NB4 (cell line): ENCODE data around the gene EZH1.
"Not testable (repeated sequence)": the region's sequence is repeated elsewhere in the genome, so short reads cannot be mapped to it uniquely, and the experiment has no call there.

Experiments
- DNase-seq: peaks from one replicate; pipeline ENCODE4 v3.0.0; 2010; ENCODE audit warnings: low read depth
- H3K4me3 ChIP-seq: one replicate; pipeline ENCODE4 v1.5.1; 2011; ENCODE audit warnings: mild to moderate bottlenecking, low read depth, low read length, moderate library complexity
- MYC ChIP-seq: IDR thresholded peaks from 2 replicates; pipeline ENCODE4 v1.6.1; 2011; ENCODE audit warnings: low read depth, low read length
- POLR2A ChIP-seq: IDR thresholded peaks from 2 replicates; pipeline ENCODE4 v1.6.1; 2011; ENCODE audit warnings: mild to moderate bottlenecking; ENCODE audit not compliant: insufficient read length; ENCODE audit errors: extremely low read depth
- TF ChIP-seq, protein P1 (sequence below): IDR thresholded peaks from 2 replicates; pipeline ENCODE4 v1.6.1; 2011; ENCODE audit warnings: low read depth, low read length
- TF ChIP-seq, protein P2 (sequence below): IDR thresholded peaks from one replicate; pipeline ENCODE4 v1.5.1; 2012; ENCODE audit warnings: low read depth, low read length

EZH1 gene

DNA sequence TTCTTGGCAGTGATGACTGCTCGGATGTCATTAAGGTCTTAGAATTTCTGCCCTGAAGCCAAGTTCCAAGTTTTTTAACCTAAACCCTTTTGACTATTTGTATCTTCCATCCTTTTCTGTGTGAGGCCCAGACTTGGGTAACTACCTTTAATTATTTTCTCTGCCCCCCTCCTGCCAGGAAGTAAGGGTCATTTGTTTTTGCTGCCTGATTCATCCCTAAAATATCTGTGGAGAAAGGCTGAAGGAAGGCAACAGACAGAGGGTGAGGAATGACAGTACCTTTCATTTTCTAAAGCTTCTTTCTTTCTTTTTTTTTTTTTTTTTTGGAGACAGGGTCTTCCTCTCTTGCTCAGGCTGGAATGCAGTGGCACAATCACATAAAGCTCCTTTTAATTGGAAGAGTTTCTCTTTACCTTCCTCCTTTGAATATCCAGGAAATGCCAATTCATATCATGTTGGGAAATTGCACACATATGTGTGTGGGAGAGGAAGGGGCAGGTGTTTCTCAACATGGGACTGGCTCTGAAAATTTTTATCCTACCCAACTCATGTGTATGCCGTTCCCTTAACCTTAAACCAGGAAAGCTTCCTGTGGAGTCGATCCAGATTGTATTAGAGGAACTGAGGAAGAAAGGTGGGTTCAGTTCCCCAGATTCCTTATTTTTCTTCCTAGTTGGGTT is 29.4 kb upstream of the EZH1 start:
- peak overlapping the region; percentile 92 for H3K4me3 ChIP-seq
- DNase-seq: no peak
- TF ChIP-seq MYC (no peak), POLR2A (no peak)
- TF ChIP-seq, protein P1, sequence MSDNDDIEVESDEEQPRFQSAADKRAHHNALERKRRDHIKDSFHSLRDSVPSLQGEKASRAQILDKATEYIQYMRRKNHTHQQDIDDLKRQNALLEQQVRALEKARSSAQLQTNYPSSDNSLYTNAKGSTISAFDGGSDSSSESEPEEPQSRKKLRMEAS: no peak
- TF ChIP-seq, protein P2, sequence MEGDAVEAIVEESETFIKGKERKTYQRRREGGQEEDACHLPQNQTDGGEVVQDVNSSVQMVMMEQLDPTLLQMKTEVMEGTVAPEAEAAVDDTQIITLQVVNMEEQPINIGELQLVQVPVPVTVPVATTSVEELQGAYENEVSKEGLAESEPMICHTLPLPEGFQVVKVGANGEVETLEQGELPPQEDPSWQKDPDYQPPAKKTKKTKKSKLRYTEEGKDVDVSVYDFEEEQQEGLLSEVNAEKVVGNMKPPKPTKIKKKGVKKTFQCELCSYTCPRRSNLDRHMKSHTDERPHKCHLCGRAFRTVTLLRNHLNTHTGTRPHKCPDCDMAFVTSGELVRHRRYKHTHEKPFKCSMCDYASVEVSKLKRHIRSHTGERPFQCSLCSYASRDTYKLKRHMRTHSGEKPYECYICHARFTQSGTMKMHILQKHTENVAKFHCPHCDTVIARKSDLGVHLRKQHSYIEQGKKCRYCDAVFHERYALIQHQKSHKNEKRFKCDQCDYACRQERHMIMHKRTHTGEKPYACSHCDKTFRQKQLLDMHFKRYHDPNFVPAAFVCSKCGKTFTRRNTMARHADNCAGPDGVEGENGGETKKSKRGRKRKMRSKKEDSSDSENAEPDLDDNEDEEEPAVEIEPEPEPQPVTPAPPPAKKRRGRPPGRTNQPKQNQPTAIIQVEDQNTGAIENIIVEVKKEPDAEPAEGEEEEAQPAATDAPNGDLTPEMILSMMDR: no peak

DNA sequence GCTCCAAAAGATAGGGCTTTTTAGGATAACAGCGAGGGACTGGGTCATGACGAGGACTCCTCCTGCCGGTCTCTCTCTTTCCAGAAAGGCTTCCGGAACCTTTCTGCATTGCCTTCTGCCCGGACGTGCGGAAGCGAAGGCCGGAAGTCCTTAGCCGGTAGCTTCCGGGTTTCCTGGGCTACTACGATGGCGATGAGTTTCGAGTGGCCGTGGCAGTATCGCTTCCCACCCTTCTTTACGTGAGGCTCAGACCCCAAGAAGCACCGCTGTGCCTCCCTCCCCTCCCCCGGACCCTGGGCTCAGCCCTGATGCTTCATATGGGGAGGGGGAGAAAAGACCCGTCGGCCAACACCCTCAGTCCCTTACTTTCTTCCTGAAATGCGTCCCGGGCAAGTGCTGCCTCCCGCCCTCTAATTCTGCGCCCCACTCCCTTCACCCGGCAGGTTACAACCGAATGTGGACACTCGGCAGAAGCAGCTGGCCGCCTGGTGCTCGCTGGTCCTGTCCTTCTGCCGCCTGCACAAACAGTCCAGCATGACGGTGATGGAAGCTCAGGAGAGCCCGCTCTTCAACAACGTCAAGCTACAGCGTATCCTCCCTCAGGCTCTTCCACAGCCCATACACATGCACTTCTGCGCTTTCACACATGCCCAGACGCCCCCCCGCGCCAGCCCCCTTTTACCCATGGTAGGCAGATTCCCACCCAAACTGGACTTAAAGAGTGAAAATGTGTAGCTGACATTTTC is 28.6 kb upstream of the EZH1 start, which contains the start of gene VPS25:
Gene VPS25, plus strand, starts transcription at position 160 of the 746 bp plus-strand sequence. Its CDS starts 27 bp downstream, at position 187.
- DNase-seq: peak; percentile 84
- H3K4me3 ChIP-seq: peak within 1 kb of the TSS; percentile 92
- TF ChIP-seq, protein P2: no peak
- peak; percentile 90 for TF ChIP-seq POLR2A
- peak; percentile 64 for TF ChIP-seq MYC
- TF ChIP-seq, protein P1: peak; percentile 29; the same call in 1 of the 2 replicates

DNA sequence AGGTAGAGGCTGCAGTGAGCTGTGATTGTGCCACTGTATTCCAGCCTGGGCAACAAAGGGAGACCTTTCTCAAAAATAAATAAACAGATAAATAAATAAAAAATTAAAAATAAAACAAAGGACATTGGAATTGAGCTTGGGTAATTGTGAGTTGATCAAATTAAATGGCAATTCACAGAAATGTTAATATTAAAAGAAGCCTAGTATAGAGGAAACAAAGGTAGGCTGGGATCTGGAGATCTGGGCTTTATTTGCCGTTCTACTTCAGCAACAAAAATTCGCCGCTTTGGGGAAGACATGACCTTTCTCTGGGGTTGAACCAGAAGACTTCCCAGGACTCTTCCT is 28.1 kb upstream of the EZH1 start:
- H3K4me3 ChIP-seq: peak overlapping the region; percentile 92
- TF ChIP-seq POLR2A: no peak
- TF ChIP-seq MYC: no peak
- TF ChIP-seq, protein P2: no peak
- TF ChIP-seq, protein P1: no peak
- DNase-seq: no peak

DNA sequence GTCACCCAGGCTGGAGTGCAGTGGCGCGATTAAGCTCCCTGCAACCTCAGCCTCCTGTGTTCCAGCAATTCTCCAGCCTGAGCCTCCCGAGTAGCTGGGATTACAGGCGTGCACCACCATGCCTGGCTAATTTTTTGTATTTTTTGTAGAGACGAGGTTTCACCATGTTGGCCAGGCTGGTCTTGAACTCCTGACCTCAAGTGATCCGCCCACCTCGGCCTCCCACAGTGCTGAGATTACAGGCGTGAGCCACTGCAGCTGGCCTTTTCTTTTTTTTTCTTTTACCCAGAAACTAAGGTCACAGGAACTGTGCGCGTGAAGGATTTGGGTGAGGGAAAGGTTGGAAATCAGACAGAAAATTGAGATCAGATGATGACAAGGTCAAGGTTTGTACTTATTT is 25.1 kb upstream of the EZH1 start:
- H3K4me3 ChIP-seq, DNase-seq: not testable (repeated sequence)

DNA sequence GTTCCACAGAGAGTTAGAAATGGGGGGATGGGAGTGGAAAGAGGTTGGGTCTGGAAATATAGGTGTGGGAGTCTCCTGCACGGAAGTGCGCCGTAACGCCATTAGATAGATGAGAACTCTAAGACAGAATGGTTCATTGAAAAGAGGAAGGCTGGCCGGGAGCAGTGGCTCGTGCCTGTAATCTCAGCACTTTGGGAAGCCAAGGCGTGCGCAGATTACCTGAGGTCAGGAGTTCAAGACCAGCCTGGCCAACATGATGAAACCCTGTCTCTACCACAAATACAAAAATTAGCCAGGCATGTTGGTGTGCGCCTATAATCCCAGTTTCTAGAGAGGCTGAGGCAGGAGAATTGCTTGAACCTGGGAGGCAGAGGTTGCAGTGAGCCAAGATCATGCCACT is 23.2 kb upstream of the EZH1 start:
- not testable (repeated sequence) for DNase-seq, H3K4me3 ChIP-seq

DNA sequence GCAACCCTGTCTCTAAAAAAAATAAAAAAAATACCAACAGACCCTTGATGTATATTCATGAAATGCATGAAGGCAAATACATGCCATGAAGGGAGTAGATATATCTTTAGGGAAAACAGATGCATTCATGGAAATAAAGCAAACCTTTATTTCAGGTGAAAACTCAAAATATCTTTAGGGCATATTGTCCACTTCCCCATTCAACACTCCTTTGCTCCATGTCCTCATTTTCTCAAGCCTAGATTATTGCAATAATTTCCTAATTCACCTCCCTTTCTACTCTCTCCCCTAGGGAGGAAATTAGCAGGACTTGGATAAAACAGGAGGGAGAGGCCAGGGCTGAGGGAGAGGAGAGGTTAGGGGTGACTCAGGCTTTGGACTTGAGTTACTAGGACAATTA is 22.7 kb upstream of the EZH1 start:
- no peak for DNase-seq
- TF ChIP-seq, protein P2: no peak
- no peak overlapping the region for H3K4me3 ChIP-seq

DNA sequence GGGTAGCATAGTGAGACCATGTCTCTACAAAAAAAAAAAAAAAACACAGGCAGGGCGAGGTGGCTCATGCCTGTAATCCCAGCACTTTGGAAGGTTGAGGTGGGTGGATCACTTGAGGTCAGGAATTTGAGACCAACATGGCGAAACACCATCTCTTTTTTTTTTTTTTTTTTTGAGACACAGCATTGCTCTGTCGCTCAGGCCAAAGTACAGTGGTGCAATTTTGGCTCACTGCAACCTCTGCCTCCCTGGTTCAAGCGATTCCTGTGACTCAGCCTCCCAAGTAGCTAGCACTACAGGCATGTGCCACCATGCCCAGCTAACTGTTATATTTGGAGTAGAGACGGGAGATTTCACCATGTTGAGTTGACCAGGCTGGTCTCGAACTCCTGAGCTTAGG is 21.3 kb upstream of the EZH1 start:
- DNase-seq: no peak
- TF ChIP-seq POLR2A (no peak), MYC (no peak)
- TF ChIP-seq, protein P2: no peak
- TF ChIP-seq, protein P1: no peak
- no peak overlapping the region for H3K4me3 ChIP-seq
